Common myeloid progenitor, CD34-positive (primary cell): Measurements from ENCODE around the gene COL19A1.
"Not testable (repeated sequence)": the region's sequence is repeated elsewhere in the genome, so short reads cannot be mapped to it uniquely, and the experiment has no call there.

Experiments
- CTCF ChIA-PET: fragments of 350-600 bp; sonication (Branson Sonifier 250); formaldehyde crosslinking; loops from one replicate; lab custom pipeline; 2021; ENCODE audit warnings: antibody characterized with exemption; lab: Charles Lee
- POLR2A ChIA-PET: fragments of 350-600 bp; sonication (Branson Sonifier 250); formaldehyde crosslinking; loops from one replicate; lab custom pipeline; 2021; ENCODE audit warnings: antibody characterized with exemption; lab: Charles Lee
- DNase-seq, 3 donors: peaks; one replicate each; pipeline versions ENCODE4 v3.0.0 to v3.0.0-alpha.2; 2013
- H3K27ac ChIP-seq, 2 experiments: 1 replicate in 1 of 2; 2 replicates in 1 of 2; pipeline ENCODE4 v1.7.0; 2013; ENCODE audit warnings: inconsistent platforms in 2 of 2, low read length in 2 of 2, mild to moderate bottlenecking in 2 of 2, low read depth in 1 of 2, moderate library complexity in 1 of 2; ENCODE audit not compliant: severe bottlenecking in 2 of 2, insufficient read depth in 1 of 2, poor library complexity in 1 of 2
- H3K27me3 ChIP-seq, 5 experiments: replicated peaks in 2 of 5; 1 replicate in 3 of 5; 2 replicates in 2 of 5; pipeline versions ENCODE4 v1.6.1 to v1.7.0; 2013; ENCODE audit warnings: low read length in 4 of 5, mild to moderate bottlenecking in 2 of 5, moderate library complexity in 2 of 5, inconsistent platforms in 1 of 5; ENCODE audit not compliant: insufficient read depth in 5 of 5, control insufficient read depth in 4 of 5
- H3K36me3 ChIP-seq, 4 experiments: 1 replicate in 2 of 4; 2 replicates in 2 of 4; pipeline versions ENCODE4 v1.6.1 to v1.7.0; 2013; ENCODE audit warnings: low read length in 3 of 4, control low read depth in 1 of 4, mild to moderate bottlenecking in 1 of 4; ENCODE audit not compliant: control insufficient read depth in 4 of 4, insufficient read depth in 4 of 4
- H3K4me1 ChIP-seq, 4 experiments: 1 replicate in 3 of 4; 2 replicates in 1 of 4; pipeline versions ENCODE4 v1.6.1 to v1.7.1; 2013; ENCODE audit warnings: low read length in 3 of 4, mild to moderate bottlenecking in 3 of 4, control low read depth in 1 of 4, inconsistent platforms in 1 of 4, moderate library complexity in 1 of 4; ENCODE audit not compliant: control insufficient read depth in 4 of 4, insufficient read depth in 4 of 4; ENCODE audit errors: control extremely low read depth in 1 of 4
- H3K4me3 ChIP-seq, 7 experiments: 1 replicate in 4 of 7; 2 replicates in 3 of 7; pipeline versions ENCODE4 v1.5.1 to v1.7.0; 2013; ENCODE audit warnings: mild to moderate bottlenecking in 7 of 7, low read length in 6 of 7, moderate library complexity in 6 of 7, inconsistent platforms in 2 of 7, low read depth in 2 of 7, control low read depth in 1 of 7; ENCODE audit not compliant: insufficient read depth in 4 of 7, control insufficient read depth in 1 of 7; ENCODE audit errors: extremely low read depth in 1 of 7
- H3K9me3 ChIP-seq, 5 experiments: 1 replicate in 4 of 5; 2 replicates in 1 of 5; pipeline versions ENCODE4 v1.6.1 to v1.7.1; 2013; ENCODE audit warnings: low read length in 4 of 5, mild to moderate bottlenecking in 2 of 5, inconsistent platforms in 1 of 5, low read depth in 1 of 5, moderate library complexity in 1 of 5; ENCODE audit not compliant: control insufficient read depth in 4 of 5, insufficient read depth in 2 of 5; ENCODE audit errors: control extremely low read depth in 1 of 5
- WGBS: methylation state at CpG from one replicate; pipeline ENCODE4 v1.1.5; 2013; ENCODE audit not compliant: insufficient coverage; 5-methylcytosine and 5-hydroxymethylcytosine counted together

Gene COL19A1

DNA sequence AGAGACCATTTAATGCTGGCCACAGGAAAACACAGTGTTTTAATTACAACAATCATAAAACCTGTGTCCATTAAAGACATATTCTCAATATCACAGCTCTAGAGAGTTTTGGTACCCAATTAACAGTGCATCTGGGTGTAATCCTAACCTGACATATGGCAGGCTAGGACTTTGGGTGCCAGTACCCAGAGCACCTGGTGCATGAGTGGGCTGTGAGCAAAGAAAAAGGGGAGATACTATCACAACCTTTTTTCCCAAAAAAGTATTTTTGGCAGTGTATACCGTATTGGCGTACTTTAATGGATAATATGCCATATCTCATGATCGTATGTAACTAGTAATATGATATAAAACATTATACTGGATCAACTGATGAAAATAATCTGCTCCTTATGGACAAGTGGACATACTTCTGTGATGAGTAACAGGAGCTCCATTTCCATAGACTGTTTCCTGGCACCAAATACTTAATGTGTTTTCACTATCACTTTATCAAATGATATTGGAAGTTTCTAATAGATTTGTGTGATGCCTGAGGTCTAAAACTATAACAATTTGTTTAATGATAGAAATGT is 91.7 kb downstream of the COL19A1 start:
- POLR2A ChIA-PET, result no interaction called here
- Histone ChIP-seq H3K27ac (no peak overlapping the region), H3K36me3 (no peaks in the 10 kb centered on the region), H3K9me3 (no peaks in the 10 kb centered on the region), H3K4me1 (no peaks in the 10 kb centered on the region), H3K27me3 (peaks cover 0 to 2% (median 0%) of the 10 kb centered on the region in 5 experiments), H3K4me3 (no peak overlapping the region)
- CTCF ChIA-PET, result interaction anchor here (1.3 kb wide), 1 partner anchor 15 kb away, joined by 3 read pairs; no protein-coding TSS in a partner anchor
- WGBS, result no CpG with 5 or more reads among the region's 3 CpGs
- DNase-seq, result no peak

DNA sequence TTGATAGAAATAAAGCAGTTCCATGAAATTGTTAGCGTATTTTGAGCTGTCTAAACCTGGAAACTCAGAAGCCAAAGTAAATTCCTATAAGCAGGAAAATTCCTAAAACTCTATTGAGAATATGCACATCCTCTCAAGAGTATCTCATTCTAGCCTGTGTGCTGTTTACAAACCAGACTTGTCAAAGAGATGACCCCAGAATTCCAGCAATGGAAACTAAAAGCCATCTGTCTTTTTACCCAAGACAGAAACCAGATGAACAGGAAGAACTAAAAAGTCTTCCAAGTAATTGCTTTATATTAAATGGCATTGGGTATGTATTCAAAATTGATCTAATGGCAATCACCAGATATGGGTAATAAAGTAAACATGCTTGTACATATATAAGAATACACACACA is 92.6 kb downstream of the COL19A1 start:
- Histone ChIP-seq H3K4me1 (no peaks in the 10 kb centered on the region), H3K9me3 (no peaks in the 10 kb centered on the region), H3K36me3 (no peaks in the 10 kb centered on the region), H3K4me3 (no peak overlapping the region), H3K27ac (no peak overlapping the region), H3K27me3 (peaks cover 0 to 2% (median 0%) of the 10 kb centered on the region in 5 experiments)
- POLR2A ChIA-PET, result no interaction called here
- 80% methylated on average over 1 of the region's 1 CpG for WGBS
- no peak for DNase-seq
- CTCF ChIA-PET, result interaction anchor here (1.3 kb wide), 1 partner anchor 14 kb away, joined by 3 read pairs; no protein-coding TSS in a partner anchor

DNA sequence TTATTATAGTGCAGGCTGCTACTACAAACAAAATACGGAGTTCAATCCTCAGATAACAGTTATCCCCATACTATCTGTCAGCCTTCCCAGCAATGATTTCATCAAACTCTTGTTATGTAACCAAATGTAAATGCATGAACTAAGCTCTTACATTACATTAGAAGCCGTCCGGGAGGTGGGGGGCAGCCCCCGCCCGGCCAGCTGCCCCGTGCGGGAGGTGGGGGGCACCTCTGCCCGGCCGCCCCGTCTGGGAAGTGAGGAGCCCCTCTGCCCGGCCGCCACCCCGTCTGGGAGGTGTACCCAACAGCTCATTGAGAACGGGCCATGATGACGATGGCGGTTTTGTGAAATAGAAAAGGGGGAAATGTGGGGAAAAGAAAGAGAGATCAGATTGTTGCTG is 99.6 kb downstream of the COL19A1 start:
- CTCF ChIA-PET, POLR2A ChIA-PET: not testable (repeated sequence)
- whole genome bisulfite sequencing, result 100% methylated on average over 4 of the region's 16 CpGs

DNA sequence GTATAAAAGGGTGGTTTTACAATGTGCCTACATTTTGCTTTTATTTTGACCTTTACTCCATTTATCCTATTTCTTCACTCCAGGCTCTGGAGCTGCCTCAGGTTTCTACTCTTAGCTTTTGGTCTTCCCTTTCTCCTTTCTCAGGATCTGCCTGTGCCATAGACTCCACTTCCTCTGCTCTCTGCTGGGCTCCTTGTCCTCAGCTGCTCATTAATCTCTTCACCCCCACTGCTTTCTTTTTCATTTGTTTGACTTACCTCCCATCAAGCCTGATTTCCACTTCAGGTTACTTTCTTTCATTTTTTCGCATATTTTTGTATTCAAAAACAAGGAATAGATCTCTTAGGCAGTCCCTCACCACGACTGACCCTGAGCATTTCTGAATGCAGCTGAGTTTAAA is 106.8 kb downstream of the COL19A1 start:
- H3K27me3 ChIP-seq, result peaks cover 0 to 2% (median 0%) of the 10 kb centered on the region in 5 experiments
- no peak overlapping the region for H3K27ac ChIP-seq
- no peak overlapping the region for H3K4me3 ChIP-seq
- no peaks in the 10 kb centered on the region for H3K36me3 ChIP-seq
- H3K4me1 ChIP-seq, result no peaks in the 10 kb centered on the region
- no CpG with 5 or more reads among the region's 2 CpGs for WGBS
- no peaks in the 10 kb centered on the region for H3K9me3 ChIP-seq
- DNase-seq, result no peak
- ChIA-PET POLR2A (interaction anchor here (0.5 kb wide), 1 partner anchor 1452 kb away, joined by 3 read pairs; no protein-coding TSS in a partner anchor), CTCF (interaction anchor here (1.5 kb wide), 1 partner anchor 14 kb away, joined by 3 read pairs; no protein-coding TSS in a partner anchor)

More for the DNA sequence above, 99.6 kb downstream of the COL19A1 start:
- H3K27me3 ChIP-seq, DNase-seq, H3K27ac ChIP-seq, H3K4me1 ChIP-seq, H3K4me3 ChIP-seq, H3K36me3 ChIP-seq, H3K9me3 ChIP-seq: not testable (repeated sequence)

DNA sequence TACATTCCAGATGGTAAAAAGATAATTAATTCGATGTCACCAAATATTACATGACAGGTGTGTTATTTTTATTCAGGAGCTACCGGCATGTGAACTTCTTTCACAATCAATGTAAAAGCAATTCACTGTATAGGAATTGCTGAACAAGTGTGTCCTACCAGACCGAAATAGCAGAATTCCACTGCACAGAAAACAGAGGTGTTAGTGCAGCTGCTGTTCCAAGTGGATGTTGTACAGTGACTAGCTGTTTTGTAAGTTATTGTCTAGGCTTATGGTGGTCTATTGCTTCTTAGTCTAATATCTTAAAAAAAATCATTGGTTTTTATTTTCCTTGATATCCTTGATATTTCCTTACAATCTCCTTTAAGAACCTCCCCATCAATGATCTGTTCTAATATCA is 107.4 kb downstream of the COL19A1 start:
- no peaks in the 10 kb centered on the region for H3K4me1 ChIP-seq
- H3K9me3 ChIP-seq, result no peaks in the 10 kb centered on the region
- CTCF ChIA-PET, result no interaction called here
- H3K27me3 ChIP-seq, result peaks cover 0 to 2% (median 0%) of the 10 kb centered on the region in 5 experiments
- POLR2A ChIA-PET, result no interaction called here
- no peak overlapping the region for H3K27ac ChIP-seq
- 100% methylated on average over 1 of the region's 3 CpGs for WGBS
- H3K4me3 ChIP-seq, result no peak overlapping the region
- H3K36me3 ChIP-seq, result no peaks in the 10 kb centered on the region
- no peak for DNase-seq

DNA sequence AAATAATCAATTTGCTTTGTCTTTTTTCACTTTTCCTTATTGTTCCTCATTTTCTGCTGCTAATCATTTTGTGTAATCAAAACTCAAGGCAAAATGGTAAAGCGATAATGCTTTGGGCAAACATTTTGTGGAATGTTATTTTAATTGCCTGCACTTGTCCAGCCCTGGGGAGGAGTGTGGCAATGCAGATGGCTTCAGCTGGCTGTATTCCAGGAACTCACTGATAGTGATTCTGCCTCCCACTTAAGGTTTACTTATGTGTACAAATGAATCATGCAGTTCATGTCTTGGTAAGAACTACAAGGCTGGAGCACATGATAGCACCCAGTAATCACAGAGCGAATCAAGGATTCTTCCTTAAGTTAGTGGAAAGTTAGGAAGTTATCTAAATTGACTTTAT is 107.8 kb downstream of the COL19A1 start:
- Histone ChIP-seq H3K9me3 (no peaks in the 10 kb centered on the region), H3K36me3 (no peaks in the 10 kb centered on the region), H3K4me1 (no peaks in the 10 kb centered on the region), H3K4me3 (no peak overlapping the region), H3K27me3 (peaks cover 0 to 2% (median 0%) of the 10 kb centered on the region in 5 experiments), H3K27ac (no peak overlapping the region)
- POLR2A ChIA-PET, result no interaction called here
- WGBS, result 100% methylated on average over 1 of the region's 2 CpGs
- CTCF ChIA-PET, result no interaction called here
- DNase-seq, result no peak

DNA sequence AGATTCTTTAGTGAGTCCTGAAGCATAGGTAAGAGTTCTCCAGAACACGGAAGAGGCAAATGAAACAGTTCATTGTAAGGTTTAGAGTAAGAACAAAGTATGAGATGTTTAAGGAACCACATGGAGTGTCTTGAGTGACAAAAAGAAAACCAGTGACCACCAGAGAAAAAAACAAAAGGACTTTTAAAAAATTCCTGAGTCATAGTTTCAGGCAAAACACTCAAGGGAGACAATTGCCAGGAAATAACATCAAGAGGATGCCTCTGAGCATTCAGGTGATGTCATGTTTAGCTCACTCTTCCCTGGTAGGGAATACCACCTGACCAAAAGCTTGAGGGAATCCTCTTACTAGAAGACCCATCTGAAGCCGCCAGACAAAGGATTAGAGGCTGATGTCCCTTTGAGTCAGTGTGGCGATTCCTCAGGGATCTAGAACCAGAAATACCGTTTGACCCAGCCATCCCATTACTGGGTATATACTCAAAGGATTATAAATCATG is 110.3 kb downstream of the COL19A1 start:
- CTCF ChIA-PET, result no interaction called here
- H3K4me1 ChIP-seq, result no peaks in the 10 kb centered on the region
- no peaks in the 10 kb centered on the region for H3K9me3 ChIP-seq
- H3K36me3 ChIP-seq, result no peaks in the 10 kb centered on the region
- no peak overlapping the region for H3K4me3 ChIP-seq
- H3K27ac ChIP-seq, result no peak overlapping the region
- peaks cover 0 to 2% (median 0%) of the 10 kb centered on the region in 5 experiments for H3K27me3 ChIP-seq
- POLR2A ChIA-PET, result no interaction called here
- 100% methylated on average over 2 of the region's 4 CpGs for WGBS
- no peak for DNase-seq
